Endothelial cell of umbilical vein (primary cell): Measurements from ENCODE around the gene PPEF2. TPM values are rescaled to one million over a fixed set of nuclear protein-coding genes. Genes with fewer than 3 reads are reported as not detected.

Experiments used
- BruUV-seq: library from RNA; stranded (reverse); fragments of 400-500 nt; replicated peaks from 2 replicates; lab custom pipeline; 2021; lab: Mats Ljungman, UMichigan
- CTCF ChIA-PET: fragments of 300-600, 350-600 bp; sonication (Branson Sonifier 250); formaldehyde crosslinking; loops from one replicate; lab custom pipeline; 2021; ENCODE audit warnings: antibody characterized with exemption, inconsistent platforms; lab: Charles Lee
- POLR2A ChIA-PET: fragments of 300-600, 350-600 bp; sonication (Branson Sonifier 250); formaldehyde crosslinking; loops from one replicate; lab custom pipeline; 2021; ENCODE audit warnings: antibody characterized with exemption, inconsistent platforms; lab: Charles Lee
- DNase-seq: peaks from one replicate; pipeline ENCODE4 v3.0.0-alpha.2; 2011; ENCODE audit warnings: low read depth, low spot score
- FAIRE-seq: peaks from 2 replicates; lab custom pipeline; 2011; peaks lifted over from hg19 to GRCh38; lab: Jason Lieb, UNC
- H2AFZ ChIP-seq: 2 replicates; pipeline ENCODE4 v1.6.0; 2012; ENCODE audit warnings: low read depth, low read length, control low read depth, inconsistent platforms
- H3K27ac ChIP-seq: 2 replicates; pipeline ENCODE4 v1.5.1; 2011; ENCODE audit warnings: low read depth, mild to moderate bottlenecking, control low read depth, low read length, moderate library complexity; ENCODE audit not compliant: insufficient read depth
- H3K27me3 ChIP-seq, 2 experiments: 2 replicates each; pipeline versions ENCODE4 v1.6.0 to v1.6.1; 2011; ENCODE audit warnings: low read length in 2 of 2, mixed read lengths in 1 of 2; ENCODE audit not compliant: control insufficient read depth in 2 of 2, insufficient read depth in 2 of 2
- H3K36me3 ChIP-seq, 2 experiments: 2 replicates in 1 of 2; 3 replicates in 1 of 2; pipeline ENCODE4 v1.5.1; 2011; ENCODE audit warnings: low read length in 2 of 2, mild to moderate bottlenecking in 1 of 2, moderate library complexity in 1 of 2; ENCODE audit not compliant: control insufficient read depth in 2 of 2, insufficient read depth in 2 of 2; ENCODE audit errors: extremely low read depth in 1 of 2
- H3K4me1 ChIP-seq: 3 replicates; pipeline ENCODE4 v1.5.1; 2011; ENCODE audit warnings: mild to moderate bottlenecking, low read length; ENCODE audit not compliant: control insufficient read depth, insufficient read depth; ENCODE audit errors: extremely low read depth
- H3K4me2 ChIP-seq: 2 replicates; pipeline ENCODE4 v1.6.1; 2011; ENCODE audit warnings: low read length, control low read depth, mixed read lengths; ENCODE audit not compliant: insufficient read depth
- H3K4me3 ChIP-seq, 3 experiments: fragments of 200-600 bp in 1 of 3; sonication (generic), shearing (Covaris generic) in 1 of 3; replicated peaks in 1 of 3; 2 replicates each; pipeline ENCODE4 v1.5.1; 2011 to 2016; ENCODE audit warnings: control low read depth in 3 of 3, low read length in 3 of 3, mild to moderate bottlenecking in 2 of 3, inconsistent platforms in 1 of 3, low read depth in 1 of 3, moderate library complexity in 1 of 3; ENCODE audit not compliant: insufficient read depth in 1 of 3
- H3K79me2 ChIP-seq: 2 replicates; pipeline ENCODE4 v1.6.0; 2012; ENCODE audit warnings: low read length, inconsistent platforms; ENCODE audit not compliant: control insufficient read depth, insufficient read depth
- H3K9ac ChIP-seq: replicated peaks from 2 replicates; pipeline ENCODE3; 2011; ENCODE audit warnings: low read length, control low read depth; ENCODE audit not compliant: insufficient read depth; ENCODE audit errors: extremely low read depth
- H3K9me1 ChIP-seq: replicated peaks from 3 replicates; pipeline ENCODE4 v1.6.0; 2011; ENCODE audit warnings: mild to moderate bottlenecking, low read length; ENCODE audit not compliant: control insufficient read depth, insufficient read depth; ENCODE audit errors: extremely low read depth
- H3K9me3 ChIP-seq: replicated peaks from 2 replicates; pipeline ENCODE4 v1.5.1; 2012; ENCODE audit warnings: low read length, inconsistent platforms; ENCODE audit not compliant: control insufficient read depth, insufficient read depth
- H4K20me1 ChIP-seq: replicated peaks from 2 replicates; pipeline ENCODE3; 2011; ENCODE audit warnings: mild to moderate bottlenecking, low read length; ENCODE audit not compliant: control insufficient read depth, insufficient read depth; ENCODE audit errors: extremely low read depth
- CTCF ChIP-seq, 2 donors: IDR thresholded peaks; 1 replicate in 1 of 2; 2 replicates in 1 of 2; pipeline ENCODE4 v1.5.1; 2011; ENCODE audit warnings: low read length in 2 of 2, mild to moderate bottlenecking in 2 of 2, moderate library complexity in 2 of 2, control low read depth in 1 of 2, inconsistent platforms in 1 of 2, low read depth in 1 of 2; ENCODE audit not compliant: insufficient read depth in 1 of 2; ENCODE audit errors: extremely low read depth in 1 of 2
- EZH2 ChIP-seq: IDR thresholded peaks from 2 replicates; pipeline ENCODE4 v1.6.1; 2012; ENCODE audit warnings: borderline replicate concordance, low read depth, mild to moderate bottlenecking, moderate library complexity, low read length, inconsistent platforms; ENCODE audit not compliant: severe bottlenecking
- FOS ChIP-seq: IDR thresholded peaks from 2 replicates; pipeline ENCODE4 v1.6.1; 2011; ENCODE audit warnings: mild to moderate bottlenecking, low read length, moderate library complexity, borderline replicate concordance; ENCODE audit not compliant: insufficient read depth
- GATA2 ChIP-seq: IDR thresholded peaks from 2 replicates; pipeline ENCODE4 v1.7.0; 2011; ENCODE audit warnings: low read depth, mild to moderate bottlenecking, moderate library complexity, mixed read lengths, low read length; ENCODE audit not compliant: insufficient read length, insufficient read depth
- JUN ChIP-seq: IDR thresholded peaks from 2 replicates; pipeline ENCODE4 v1.6.1; 2011; ENCODE audit warnings: borderline replicate concordance, low read depth; ENCODE audit not compliant: insufficient read length, insufficient read depth
- MYC ChIP-seq: IDR thresholded peaks from one replicate; pipeline ENCODE4 v1.6.1; 2011; ENCODE audit warnings: mild to moderate bottlenecking, low read depth, low read length
- POLR2A ChIP-seq: IDR thresholded peaks from 2 replicates; pipeline ENCODE4 v1.6.1; 2012; ENCODE audit warnings: low read depth, mild to moderate bottlenecking, control low read depth, low read length
- POLR2AphosphoS5 ChIP-seq: IDR thresholded peaks from 2 replicates; pipeline ENCODE4 v1.6.1; 2012; ENCODE audit warnings: low read depth, mild to moderate bottlenecking, control low read depth, low read length, moderate library complexity; ENCODE audit not compliant: insufficient read depth
- dilution Hi-C: fragments of 300-500 bp; cut with MboI; formaldehyde crosslinking; loops from one replicate; pipeline ENCODE4 v1.15.0; 2019; ENCODE audit warnings: low sequenced_read_pairs; ENCODE audit not compliant: extremely low pct_ligation_motif_present
- intact Hi-C: fragments of 100-400 bp; cut with micrococcal nuclease; formaldehyde crosslinking; loops from one replicate; pipeline ENCODE4 v1.10.0; 2022
- polyA plus RNA-seq, 4 experiments: library from polyadenylated mRNA; depleted of rRNA in 3 of 4; stranded (reverse) in 3 of 4; unstranded in 1 of 4; fragments of >200 nt; gene quantifications; 2 replicates each; pipeline versions ENCODE4 v1.2.1 to v1.2.3, GENCODE V29; 2011 to 2012; ENCODE audit warnings: missing spikeins in 1 of 4
- total RNA-seq: library from RNA; stranded (reverse); gene quantifications from 2 replicates; pipeline ENCODE4 v1.2.3, GENCODE V29; 2021
- TF ChIP-seq, protein P1 (sequence below): IDR thresholded peaks from 2 replicates; pipeline ENCODE4 v1.6.1; 2011; ENCODE audit not compliant: insufficient read depth, insufficient read length

PPEF2 gene
- total and polyA plus RNA-seq, 2 donors (not counting 3 experiments of a cell fraction or from before 2014, with no cell fraction given), result 0.23 TPM; not detected in 1

DNA sequence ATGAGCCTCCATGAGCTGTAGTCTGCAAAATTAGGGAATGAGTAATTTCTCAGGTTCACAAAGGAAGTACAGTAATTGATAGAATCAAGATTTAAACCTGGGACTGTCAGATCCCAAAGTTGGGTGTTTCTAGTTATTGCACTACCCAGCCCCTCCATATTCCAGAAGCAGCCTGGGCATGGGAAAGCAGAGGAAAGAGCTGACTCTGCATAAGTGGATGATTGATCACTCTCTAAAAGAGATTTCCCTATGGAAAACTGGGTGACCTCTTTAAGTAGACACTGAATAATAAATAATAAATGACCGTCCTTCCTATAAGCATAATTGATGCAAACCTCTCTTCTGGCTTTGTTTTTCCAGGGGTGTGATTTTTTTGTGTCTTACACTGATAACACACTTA, 33.4 kb upstream of the PPEF2 start:
- H3K27me3 ChIP-seq, result no peaks in the 10 kb centered on the region
- H3K4me2 ChIP-seq, result no peak overlapping the region
- H3K79me2 ChIP-seq, result no peaks in the 10 kb centered on the region
- no peaks in the 10 kb centered on the region for H3K36me3 ChIP-seq
- peaks cover 3% of the 10 kb centered on the region for H3K4me1 ChIP-seq
- no peaks in the 10 kb centered on the region for H3K9me1 ChIP-seq
- FAIRE-seq (no peak), DNase-seq (no peak)
- ChIA-PET POLR2A (no interaction called here), CTCF (interaction anchor here (1.1 kb wide), 1 partner anchor 212 kb away, joined by 3 read pairs; the partner anchor contains the start of gene USO1)
- H3K9me3 ChIP-seq, result no peaks in the 10 kb centered on the region
- intact Hi-C loops (no loop called here), dilution Hi-C loops (no loop called here)
- TF ChIP-seq FOS (no peak), MYC (no peak), POLR2AphosphoS5 (no peak), GATA2 (no peak), POLR2A (no peak), JUN (no peak), EZH2 (no peak), CTCF (IDR thresholded peaks at IDR 0.05; ENCODE audit: extremely low read depth in 1 of 2, insufficient read depth in 1 of 2, low read depth in 1 of 2, low read length in 2 of 2) (no peak)
- TF ChIP-seq, protein P1, sequence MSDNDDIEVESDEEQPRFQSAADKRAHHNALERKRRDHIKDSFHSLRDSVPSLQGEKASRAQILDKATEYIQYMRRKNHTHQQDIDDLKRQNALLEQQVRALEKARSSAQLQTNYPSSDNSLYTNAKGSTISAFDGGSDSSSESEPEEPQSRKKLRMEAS, result no peak
- H4K20me1 ChIP-seq, result no peaks in the 10 kb centered on the region
- no peak overlapping the region for H3K27ac ChIP-seq
- no peak overlapping the region for H3K4me3 ChIP-seq
- no peak overlapping the region for H2AFZ ChIP-seq
- no peak overlapping the region for H3K9ac ChIP-seq
- no TSS peak for BruUV-seq
